Measurements from ENCODE around the gene ZNF625.

The ZNF625 gene

DNA sequence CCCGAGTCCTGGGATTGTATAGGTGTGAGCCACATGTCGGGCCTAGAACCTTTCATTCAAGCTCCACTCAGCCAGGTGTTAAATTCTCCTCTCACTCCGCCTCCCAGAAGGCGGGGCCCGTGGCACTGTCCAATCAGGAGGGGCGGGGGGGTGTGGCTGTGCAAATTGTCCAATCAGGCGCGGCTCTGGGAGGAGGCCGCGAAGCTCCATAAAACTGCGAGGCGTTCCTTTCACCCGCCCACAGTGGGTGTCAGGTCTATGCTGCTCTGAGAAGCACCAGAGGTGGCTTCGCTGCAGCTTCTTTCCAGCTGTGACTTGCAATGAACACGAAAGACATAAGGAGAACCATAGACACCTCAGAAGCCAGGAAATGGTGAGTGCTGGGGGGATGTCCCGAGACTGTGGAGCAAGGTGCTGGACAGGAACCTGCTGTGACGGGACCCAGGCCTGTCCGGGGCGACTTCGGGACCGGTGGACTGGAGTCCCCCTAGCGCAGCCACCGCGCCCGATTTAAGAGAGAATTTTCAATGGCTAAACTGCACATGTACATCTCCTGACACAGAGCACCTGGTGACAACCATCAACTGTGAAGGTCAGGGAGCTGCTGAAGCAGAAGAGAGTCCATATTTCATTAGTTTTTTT lies 3.4 kb upstream of the ZNF625 start:
- no peak for DNase-seq (ENCODE audit: low spot score)
- no peak overlapping the region for H3K27ac Mint-ChIP-seq
- H3K4me3 Mint-ChIP-seq = no peak overlapping the region
- peaks cover 21% of the 10 kb centered on the region for H3K4me1 Mint-ChIP-seq (ENCODE audit: low read depth)
- H3K9me3 Mint-ChIP-seq = no peaks in the 10 kb centered on the region
- H3K36me3 Mint-ChIP-seq (ENCODE audit: low read depth) = peaks cover 8% of the 10 kb centered on the region
- H3K27me3 Mint-ChIP-seq (ENCODE audit: low read depth) = no peaks in the 10 kb centered on the region

DNA sequence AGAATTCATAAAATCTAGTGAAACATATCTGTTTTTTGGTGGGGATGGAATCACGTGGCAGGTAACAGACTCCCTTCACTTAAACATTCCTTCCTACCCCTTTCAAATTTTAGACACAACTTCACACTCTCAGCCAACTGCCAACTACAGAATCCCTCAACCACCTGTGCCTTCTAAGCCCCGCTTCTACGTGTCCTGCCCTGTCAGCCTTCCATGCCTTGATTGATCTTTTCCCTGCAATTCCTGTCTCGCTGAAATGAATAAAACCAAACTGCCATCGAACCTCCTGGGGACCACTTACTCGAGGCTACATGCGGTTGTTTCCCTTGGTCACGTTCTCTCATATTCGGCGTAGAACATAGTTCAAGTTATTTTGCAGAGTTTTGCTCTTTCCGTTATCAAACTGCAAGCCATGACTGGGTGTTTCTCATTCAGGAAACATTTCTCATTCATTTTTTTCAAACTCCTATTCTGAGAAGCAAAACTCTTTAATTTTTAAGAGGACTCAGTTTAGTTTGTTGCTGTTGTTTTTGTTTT lies 1.1 kb downstream of the ZNF625 start:
- Mint-ChIP-seq H3K27ac (peak overlapping the region; percentile 34), H3K27me3 (ENCODE audit: low read depth) (no peaks in the 10 kb centered on the region), H3K9me3 (peaks cover 17% of the 10 kb centered on the region), H3K4me1 (ENCODE audit: low read depth) (peaks cover 12% of the 10 kb centered on the region), H3K36me3 (ENCODE audit: low read depth) (peaks cover 29% of the 10 kb centered on the region), H3K4me3 (peak overlapping the region; percentile 73)
- DNase-seq (ENCODE audit: low spot score) = no peak

DNA sequence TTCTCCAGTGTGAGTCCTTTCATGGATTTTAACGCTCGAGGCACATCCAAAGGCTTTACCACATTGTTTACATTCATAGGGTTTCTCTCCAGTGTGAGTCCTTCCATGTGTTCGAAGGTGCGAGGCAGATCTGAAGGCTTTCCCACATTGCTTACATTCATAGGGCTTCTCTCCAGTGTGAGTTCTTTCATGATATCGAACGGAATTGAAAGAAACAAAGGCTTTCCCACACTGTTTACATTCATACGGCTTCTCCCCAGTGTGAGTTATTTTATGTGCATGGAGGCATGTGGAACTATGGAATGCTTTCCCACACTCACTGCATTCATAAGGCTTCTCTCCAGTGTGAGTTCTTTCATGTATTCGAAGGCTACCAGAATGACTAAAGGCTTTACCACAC lies 11.2 kb downstream of the ZNF625 start:
- no peak overlapping the region for H3K27ac Mint-ChIP-seq
- peaks cover 31% of the 10 kb centered on the region for H3K9me3 Mint-ChIP-seq
- H3K4me1 Mint-ChIP-seq (ENCODE audit: low read depth) = peaks cover 11% of the 10 kb centered on the region
- no peak for DNase-seq (ENCODE audit: low spot score)
- H3K27me3 Mint-ChIP-seq (ENCODE audit: low read depth) = no peaks in the 10 kb centered on the region
- H3K36me3 Mint-ChIP-seq (ENCODE audit: low read depth) = peaks cover 35% of the 10 kb centered on the region
- H3K4me3 Mint-ChIP-seq = no peak overlapping the region

- no peak for DNase-seq (ENCODE audit: low spot score)
- Mint-ChIP-seq H3K27me3 (ENCODE audit: low read depth) (no peaks in the 10 kb centered on the region), H3K4me1 (ENCODE audit: low read depth) (peaks cover 31% of the 10 kb centered on the region), H3K36me3 (ENCODE audit: low read depth) (peaks cover 37% of the 10 kb centered on the region), H3K9me3 (peaks cover 23% of the 10 kb centered on the region), H3K27ac (peak overlapping the region; percentile 13), H3K4me3 (peak overlapping the region; percentile 90)
Observed at GRCh38 chr19:12141405-12141736, 15.2 kb downstream of the ZNF625 start.

GRCh38 chr19:12140545-12141404 lies 15.8 kb downstream of the ZNF625 start:
- Mint-ChIP-seq H3K36me3 (ENCODE audit: low read depth) (peaks cover 33% of the 10 kb centered on the region), H3K4me1 (ENCODE audit: low read depth) (peaks cover 31% of the 10 kb centered on the region), H3K9me3 (peaks cover 18% of the 10 kb centered on the region), H3K27me3 (ENCODE audit: low read depth) (no peaks in the 10 kb centered on the region), H3K27ac (peak overlapping the region; percentile 13), H3K4me3 (peak overlapping the region; percentile 90)
- DNase-seq (ENCODE audit: low spot score) = peak; percentile 77

- no peaks in the 10 kb centered on the region for H3K27me3 Mint-ChIP-seq (ENCODE audit: low read depth)
- peak within 1 kb of the TSS; percentile 90 for H3K4me3 Mint-ChIP-seq
- peak; percentile 91 for DNase-seq (ENCODE audit: low spot score)
- H3K4me1 Mint-ChIP-seq (ENCODE audit: low read depth) = peaks cover 31% of the 10 kb centered on the region
- H3K36me3 Mint-ChIP-seq (ENCODE audit: low read depth) = peaks cover 32% of the 10 kb centered on the region
- H3K9me3 Mint-ChIP-seq = peaks cover 15% of the 10 kb centered on the region
- peak within 1 kb of the TSS; percentile 82 for H3K27ac Mint-ChIP-seq
Observed at GRCh38 chr19:12139885-12140544, 16.5 kb downstream of the ZNF625 start, which contains the start of gene ZNF20. TSS of gene ZNF20 (minus strand) at chr19:12140350. CDS start at chr19:12140182, 168 bp downstream.

- Mint-ChIP-seq H3K36me3 (ENCODE audit: low read depth) (peaks cover 39% of the 10 kb centered on the region), H3K9me3 (peaks cover 14% of the 10 kb centered on the region), H3K4me1 (ENCODE audit: low read depth) (peaks cover 31% of the 10 kb centered on the region), H3K27me3 (ENCODE audit: low read depth) (no peaks in the 10 kb centered on the region), H3K27ac (no peak overlapping the region), H3K4me3 (peak overlapping the region; percentile 90)
- no peak for DNase-seq (ENCODE audit: low spot score)
Observed at GRCh38 chr19:12139269-12139668, 17.3 kb downstream of the ZNF625 start.

DNA sequence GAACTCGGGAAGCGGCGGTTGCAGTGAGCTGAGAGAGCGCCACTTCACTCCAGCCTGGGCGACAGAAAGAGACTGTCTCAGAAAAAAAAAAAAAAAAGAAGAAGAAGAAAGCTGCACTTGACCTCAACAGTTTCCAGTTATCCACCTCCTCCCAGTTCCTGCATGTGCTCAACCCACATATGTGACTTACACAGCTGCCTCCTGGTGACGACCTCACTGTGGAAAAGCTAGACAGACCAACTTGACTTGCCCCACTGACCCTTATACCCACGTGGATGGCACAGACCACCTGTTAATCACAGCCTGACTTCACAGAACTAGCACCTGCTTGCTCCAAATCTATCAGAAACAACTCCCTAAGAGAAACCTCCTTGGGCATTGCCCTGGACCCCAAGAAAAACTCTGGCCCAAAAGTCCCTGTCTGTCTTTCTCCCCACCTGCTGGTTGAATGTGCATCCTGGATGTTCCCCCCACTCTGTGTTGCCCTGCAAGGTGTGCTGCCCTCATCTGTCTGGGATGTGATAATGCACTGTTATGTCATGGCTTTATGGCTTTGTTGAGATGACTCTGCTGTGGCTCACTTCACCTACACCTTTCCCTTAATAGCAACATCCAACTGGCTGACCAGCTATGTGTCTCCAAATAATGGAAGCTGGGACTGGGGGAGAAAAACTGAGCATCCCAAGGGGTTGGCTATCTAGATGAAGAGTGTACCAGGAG lies 19.2 kb downstream of the ZNF625 start:
- H3K9me3 Mint-ChIP-seq = peaks cover 29% of the 10 kb centered on the region
- H3K36me3 Mint-ChIP-seq (ENCODE audit: low read depth) = peaks cover 57% of the 10 kb centered on the region
- DNase-seq (ENCODE audit: low spot score) = no peak
- peak overlapping the region; percentile 33 for H3K4me3 Mint-ChIP-seq
- H3K4me1 Mint-ChIP-seq (ENCODE audit: low read depth) = peaks cover 31% of the 10 kb centered on the region
- H3K27me3 Mint-ChIP-seq (ENCODE audit: low read depth) = no peaks in the 10 kb centered on the region
- H3K27ac Mint-ChIP-seq = no peak overlapping the region

GRCh38 chr19:12133069-12133468 lies 23.5 kb downstream of the ZNF625 start:
- Mint-ChIP-seq H3K4me3 (no peak overlapping the region), H3K9me3 (peaks cover 49% of the 10 kb centered on the region), H3K36me3 (ENCODE audit: low read depth) (peaks cover 67% of the 10 kb centered on the region), H3K27ac (no peak overlapping the region), H3K27me3 (ENCODE audit: low read depth) (no peaks in the 10 kb centered on the region), H3K4me1 (ENCODE audit: low read depth) (peaks cover 7% of the 10 kb centered on the region)
- DNase-seq (ENCODE audit: low spot score) = no peak

DNA sequence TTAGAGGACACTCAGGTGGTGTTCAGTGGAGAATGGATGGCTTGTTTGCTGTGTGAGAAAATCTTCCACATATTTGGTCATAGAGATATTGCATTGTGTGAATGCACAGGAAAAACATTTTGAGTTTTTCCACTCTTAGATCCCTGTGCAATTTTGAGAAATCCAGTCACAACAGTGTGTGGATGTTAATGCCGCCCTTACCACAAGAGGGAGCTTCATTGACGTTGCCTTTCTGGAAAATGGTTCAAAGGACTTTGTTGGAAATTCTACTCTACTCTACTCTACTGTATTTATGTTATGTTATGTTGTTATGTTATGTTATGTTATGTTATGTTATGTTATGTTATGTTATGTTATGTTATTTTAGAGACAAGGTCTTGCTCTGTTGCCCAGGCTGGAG lies 29.8 kb downstream of the ZNF625 start:
- Mint-ChIP-seq H3K36me3 (ENCODE audit: low read depth) (peaks cover 14% of the 10 kb centered on the region), H3K9me3 (peaks cover 33% of the 10 kb centered on the region), H3K4me3 (no peak overlapping the region), H3K4me1 (ENCODE audit: low read depth) (no peaks in the 10 kb centered on the region), H3K27ac (no peak overlapping the region), H3K27me3 (ENCODE audit: low read depth) (no peaks in the 10 kb centered on the region)
- DNase-seq (ENCODE audit: low spot score) = no peak

DNA sequence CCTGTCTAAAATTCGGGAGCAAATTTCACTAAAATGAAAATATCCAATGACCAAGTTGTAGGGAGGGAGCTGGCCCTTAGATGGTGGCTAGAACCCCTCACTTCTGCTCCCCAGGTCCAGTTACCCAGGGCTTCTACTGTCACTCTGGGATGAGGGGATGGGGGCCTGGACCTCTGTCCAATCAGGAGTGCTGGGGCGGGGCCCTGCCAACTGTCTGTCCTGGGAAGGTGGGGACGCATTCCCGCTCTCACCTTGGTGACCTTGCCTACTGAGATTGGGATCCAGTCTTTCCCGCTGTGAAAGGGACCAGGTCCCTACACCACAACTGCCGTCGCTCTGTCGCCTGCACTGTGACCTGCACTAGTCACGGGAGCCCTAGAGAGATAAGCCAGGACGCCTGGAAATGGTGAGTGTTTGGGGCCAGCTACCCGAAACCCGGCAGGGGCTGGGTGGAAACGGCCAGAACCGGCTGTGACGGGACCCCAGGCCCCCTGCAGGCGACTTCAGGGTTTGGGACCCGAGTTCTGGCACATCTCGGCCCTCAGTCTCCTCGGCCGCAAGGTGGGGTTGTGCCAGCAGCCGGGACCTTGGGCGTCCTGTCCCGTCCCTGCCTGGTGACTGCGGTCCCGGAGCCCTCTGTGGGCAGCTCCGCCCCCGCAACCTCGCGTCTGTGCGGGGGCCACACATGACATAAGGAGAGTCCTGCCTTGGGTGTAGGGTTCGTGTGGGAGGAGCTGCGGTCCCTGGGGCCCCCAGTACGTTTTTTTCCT lies 39.1 kb downstream of the ZNF625 start:
- DNase-seq (ENCODE audit: low spot score) = no peak
- no peak overlapping the region for H3K4me3 Mint-ChIP-seq
- peaks cover 18% of the 10 kb centered on the region for H3K36me3 Mint-ChIP-seq (ENCODE audit: low read depth)
- H3K27ac Mint-ChIP-seq = no peak overlapping the region
- no peaks in the 10 kb centered on the region for H3K4me1 Mint-ChIP-seq (ENCODE audit: low read depth)
- peaks cover 43% of the 10 kb centered on the region for H3K9me3 Mint-ChIP-seq
- no peaks in the 10 kb centered on the region for H3K27me3 Mint-ChIP-seq (ENCODE audit: low read depth)

DNA sequence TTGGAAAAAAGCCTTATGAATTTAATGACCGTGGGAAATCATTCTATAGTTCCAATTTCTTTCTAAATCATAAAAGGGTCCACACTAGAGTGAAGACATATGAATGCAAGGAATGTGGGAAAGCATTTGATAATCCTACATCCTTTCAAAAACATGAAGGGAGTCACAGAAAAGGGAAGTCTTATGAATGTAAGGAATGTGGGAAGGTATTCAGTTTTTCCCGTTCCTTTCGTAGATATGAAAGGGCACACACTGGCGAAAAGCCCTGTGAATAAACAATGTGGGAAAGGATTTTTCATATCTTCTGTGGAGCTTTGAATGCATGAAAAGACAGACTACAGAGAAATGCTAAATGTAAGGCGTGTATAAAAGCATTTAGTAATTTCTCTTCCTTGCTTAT lies 43.4 kb downstream of the ZNF625 start:
- no peaks in the 10 kb centered on the region for H3K27me3 Mint-ChIP-seq (ENCODE audit: low read depth)
- no peaks in the 10 kb centered on the region for H3K4me1 Mint-ChIP-seq (ENCODE audit: low read depth)
- peaks cover 43% of the 10 kb centered on the region for H3K36me3 Mint-ChIP-seq (ENCODE audit: low read depth)
- H3K27ac Mint-ChIP-seq = no peak overlapping the region
- H3K9me3 Mint-ChIP-seq = peaks cover 62% of the 10 kb centered on the region
- DNase-seq (ENCODE audit: low spot score) = no peak
- H3K4me3 Mint-ChIP-seq = no peak overlapping the region

GRCh38 chr19:12112701-12113100 lies 43.8 kb downstream of the ZNF625 start:
- DNase-seq (ENCODE audit: low spot score) = peak; percentile 4
- H3K27ac Mint-ChIP-seq = no peak overlapping the region

More at GRCh38 chr19:12112701-12113100, 43.8 kb downstream of the ZNF625 start:
- Mint-ChIP-seq H3K4me1 (ENCODE audit: low read depth) (no peaks in the 10 kb centered on the region), H3K36me3 (ENCODE audit: low read depth) (peaks cover 43% of the 10 kb centered on the region), H3K9me3 (peaks cover 62% of the 10 kb centered on the region), H3K27me3 (ENCODE audit: low read depth) (no peaks in the 10 kb centered on the region), H3K4me3 (no peak overlapping the region)

All from T-helper 2 cell treated with Interferon-gamma antibody and Interleukin-4, amounts not matched to agents 5 μg/mL and 100 μg/mL, for 36 hours (primary cell).